GM12891 (cell line): ENCODE results near the gene CDH15.

Experiments
- DNase-seq: peaks from one replicate; pipeline ENCODE4 v3.0.0; 2011; ENCODE audit warnings: low spot score; ENCODE audit not compliant: insufficient read length
- FAIRE-seq: peaks from 2 replicates; lab custom pipeline; 2011; peaks lifted over from hg19 to GRCh38; lab: Jason Lieb, UNC
- PAX5 ChIP-seq: IDR thresholded peaks from 2 replicates; pipeline ENCODE4 v1.6.1; 2011; ENCODE audit warnings: low read length, moderate library complexity, mild to moderate bottlenecking; ENCODE audit not compliant: insufficient read depth, severe bottlenecking
- POLR2A ChIP-seq: IDR thresholded peaks from 2 replicates; pipeline ENCODE4 v1.6.1; 2011; ENCODE audit warnings: low read depth, low read length, control low read depth
- POLR2AphosphoS5 ChIP-seq: IDR thresholded peaks from 2 replicates; pipeline ENCODE4 v1.6.1; 2011; ENCODE audit warnings: low read depth, low read length, control low read depth
- POU2F2 ChIP-seq: IDR thresholded peaks from 2 replicates; pipeline ENCODE4 v1.6.1; 2011; ENCODE audit warnings: low read depth, mild to moderate bottlenecking, control low read depth, low read length, moderate library complexity
- SPI1 ChIP-seq: IDR thresholded peaks from 2 replicates; pipeline ENCODE4 v1.6.1; 2011; ENCODE audit warnings: low read depth, low read length, control low read depth
- TAF1 ChIP-seq: IDR thresholded peaks from 2 replicates; pipeline ENCODE4 v1.6.1; 2011; ENCODE audit warnings: low read depth, low read length, control low read depth

Gene CDH15

DNA sequence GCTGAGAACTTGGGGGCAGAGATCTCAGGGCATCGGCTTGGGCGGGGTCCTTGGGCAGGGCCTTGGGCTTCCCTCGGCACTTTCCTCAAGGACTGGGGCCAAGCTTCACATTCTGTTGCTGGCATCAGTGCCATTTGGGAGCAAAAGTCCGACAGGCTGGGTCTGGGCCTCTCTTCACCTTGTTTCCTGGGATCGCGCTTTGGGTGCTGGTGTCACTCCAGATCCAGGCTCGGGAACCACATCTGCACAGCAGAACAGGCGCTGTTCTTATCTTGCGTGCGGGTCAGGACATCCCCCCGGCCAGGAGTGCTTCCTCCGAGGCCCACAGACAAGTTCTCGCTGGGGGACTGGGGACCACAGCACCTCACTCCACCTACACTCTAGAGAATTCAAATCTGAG is 31.1 kb upstream of the CDH15 start:
- DNase-seq, result no peak
- TF ChIP-seq POLR2AphosphoS5, result no peak
- no peak for TF ChIP-seq POLR2A
- FAIRE-seq, result no peak

DNA sequence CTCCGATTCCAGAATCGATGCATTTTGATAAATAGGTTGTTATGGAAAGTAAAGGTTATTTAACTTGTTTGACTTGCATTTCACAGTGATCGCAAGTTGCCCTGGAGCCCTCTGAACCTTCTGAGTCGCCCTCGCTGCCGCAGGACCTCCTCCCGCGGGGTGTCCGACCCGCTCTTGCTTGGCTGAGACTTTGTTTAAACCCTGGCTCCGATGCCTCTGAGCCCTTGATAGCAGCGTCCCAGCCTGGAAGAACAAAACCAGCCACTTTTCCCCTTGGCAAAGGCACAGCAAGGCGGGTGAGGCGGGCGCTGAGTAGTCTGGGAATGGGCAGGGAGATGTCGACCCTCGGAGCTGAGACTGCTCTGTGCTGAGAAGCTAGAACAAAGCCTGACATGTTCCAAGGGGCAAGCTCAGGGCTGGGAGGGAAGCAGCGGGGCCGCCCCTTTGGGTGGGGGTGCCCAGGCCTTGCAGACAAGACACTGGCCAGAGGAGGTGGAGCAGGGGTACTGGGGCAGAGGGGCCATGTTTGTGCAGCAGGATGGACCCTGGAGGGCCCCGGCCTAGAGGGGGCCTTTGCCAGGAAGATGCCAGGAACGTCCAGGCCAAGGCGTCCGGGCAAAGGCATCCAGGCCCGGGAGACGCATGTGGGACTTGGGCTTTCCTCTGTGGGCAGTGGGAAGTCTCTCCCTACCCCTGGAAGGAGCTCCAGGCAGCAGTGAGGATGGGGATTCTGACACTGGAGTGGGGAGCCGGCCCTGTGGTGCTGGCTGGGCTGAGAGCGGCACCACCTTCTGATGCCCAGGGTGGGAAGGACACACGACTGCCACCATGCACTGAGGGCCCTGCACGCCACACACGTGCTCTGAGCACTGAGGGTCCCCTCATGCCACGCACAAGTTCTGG is 30.3 kb upstream of the CDH15 start:
- FAIRE-seq (no peak), DNase-seq (no peak)
- TF ChIP-seq POLR2AphosphoS5 (no peak), POU2F2 (no peak), PAX5 (no peak), SPI1 (no peak), POLR2A (no peak), TAF1 (no peak)

DNA sequence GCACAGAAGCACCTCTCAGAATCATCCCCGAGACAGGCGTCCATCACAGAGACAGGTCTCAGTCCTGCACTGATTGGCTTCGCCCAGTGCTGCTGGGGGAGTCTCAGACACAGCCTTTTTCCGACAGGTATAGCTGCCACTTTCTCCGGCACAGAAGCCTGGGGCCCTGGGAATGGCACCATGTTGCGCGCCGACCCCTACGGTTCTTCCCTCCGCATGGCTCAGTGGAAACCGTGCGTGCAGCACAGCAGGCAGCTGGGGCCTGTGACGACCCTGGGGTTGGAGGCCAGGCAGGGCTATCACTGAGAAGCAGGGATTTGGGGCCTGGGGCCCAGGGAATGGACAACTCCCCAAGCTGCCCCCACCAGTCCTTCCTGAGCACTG is 29.7 kb upstream of the CDH15 start:
- DNase-seq, result no peak
- FAIRE-seq, result no peak
- no peak for TF ChIP-seq POLR2A
- no peak for TF ChIP-seq POLR2AphosphoS5
- TF ChIP-seq TAF1, result no peak
- TF ChIP-seq POU2F2, result no peak
- no peak for TF ChIP-seq SPI1
- TF ChIP-seq PAX5, result no peak

DNA sequence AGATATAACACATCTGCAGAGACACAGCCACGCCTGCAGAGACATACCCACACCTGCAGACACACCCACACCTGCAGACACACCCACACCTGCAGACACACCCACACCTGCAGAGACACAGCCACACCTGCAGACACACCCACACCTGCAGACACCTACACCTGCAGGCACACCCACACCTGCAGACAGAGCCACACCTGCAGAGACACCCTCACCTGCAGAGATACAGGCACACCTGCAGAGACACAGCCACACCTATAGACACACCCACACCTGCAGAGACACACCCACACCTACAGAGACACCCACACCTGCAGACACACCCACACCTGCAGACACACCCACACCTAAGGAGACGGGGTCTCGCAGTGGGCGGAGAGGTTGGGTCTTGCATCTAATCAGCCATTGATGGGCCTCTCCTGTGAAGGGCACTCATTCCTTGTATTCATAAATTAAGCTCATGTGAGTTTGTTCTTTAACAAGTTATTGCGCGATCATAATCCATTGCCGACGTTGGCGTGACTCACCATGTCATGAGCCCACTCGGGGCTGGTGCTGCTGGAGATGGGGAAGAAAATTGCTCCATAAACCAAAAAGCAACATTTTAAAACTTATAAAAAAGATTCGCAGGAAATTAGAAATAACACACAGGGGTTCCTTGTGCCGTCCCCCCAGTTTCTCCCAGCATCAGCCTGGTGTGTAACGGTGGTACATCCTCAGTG is 28.9 kb upstream of the CDH15 start:
- no peak for DNase-seq
- FAIRE-seq, result no peak
- no peak for TF ChIP-seq PAX5
- no peak for TF ChIP-seq POLR2AphosphoS5
- no peak for TF ChIP-seq SPI1
- no peak for TF ChIP-seq TAF1
- TF ChIP-seq POU2F2, result no peak
- TF ChIP-seq POLR2A, result no peak

DNA sequence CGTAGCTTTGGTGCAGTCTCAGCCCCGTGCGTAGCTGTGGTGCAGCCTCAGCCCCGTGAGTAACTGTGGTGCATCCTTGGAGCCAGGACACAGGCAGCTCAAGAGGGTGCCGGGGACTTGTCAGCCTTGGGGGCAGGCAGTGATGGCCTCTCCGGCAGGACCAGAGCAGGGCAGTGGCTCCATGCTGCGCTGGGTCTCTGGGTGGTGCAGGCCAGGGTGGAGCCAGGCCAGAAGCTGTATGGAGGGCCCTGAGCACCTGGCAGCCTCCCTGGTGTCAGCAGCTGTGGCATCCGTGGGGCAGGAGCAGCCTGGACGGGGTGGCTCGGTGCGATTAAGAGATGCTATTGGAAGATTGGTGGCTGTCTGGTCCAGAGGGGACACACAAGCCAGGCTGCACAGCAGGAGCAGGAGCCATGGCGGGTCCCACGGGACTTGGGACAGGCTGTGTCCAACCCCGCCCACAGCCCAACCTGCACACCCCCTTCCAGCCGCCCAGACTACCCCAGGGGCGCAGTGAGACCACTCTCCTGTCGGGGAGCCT is 28.3 kb upstream of the CDH15 start:
- TF ChIP-seq POLR2A (no peak), POLR2AphosphoS5 (no peak), POU2F2 (no peak), TAF1 (no peak), SPI1 (no peak), PAX5 (no peak)
- DNase-seq, result no peak
- no peak for FAIRE-seq

DNA sequence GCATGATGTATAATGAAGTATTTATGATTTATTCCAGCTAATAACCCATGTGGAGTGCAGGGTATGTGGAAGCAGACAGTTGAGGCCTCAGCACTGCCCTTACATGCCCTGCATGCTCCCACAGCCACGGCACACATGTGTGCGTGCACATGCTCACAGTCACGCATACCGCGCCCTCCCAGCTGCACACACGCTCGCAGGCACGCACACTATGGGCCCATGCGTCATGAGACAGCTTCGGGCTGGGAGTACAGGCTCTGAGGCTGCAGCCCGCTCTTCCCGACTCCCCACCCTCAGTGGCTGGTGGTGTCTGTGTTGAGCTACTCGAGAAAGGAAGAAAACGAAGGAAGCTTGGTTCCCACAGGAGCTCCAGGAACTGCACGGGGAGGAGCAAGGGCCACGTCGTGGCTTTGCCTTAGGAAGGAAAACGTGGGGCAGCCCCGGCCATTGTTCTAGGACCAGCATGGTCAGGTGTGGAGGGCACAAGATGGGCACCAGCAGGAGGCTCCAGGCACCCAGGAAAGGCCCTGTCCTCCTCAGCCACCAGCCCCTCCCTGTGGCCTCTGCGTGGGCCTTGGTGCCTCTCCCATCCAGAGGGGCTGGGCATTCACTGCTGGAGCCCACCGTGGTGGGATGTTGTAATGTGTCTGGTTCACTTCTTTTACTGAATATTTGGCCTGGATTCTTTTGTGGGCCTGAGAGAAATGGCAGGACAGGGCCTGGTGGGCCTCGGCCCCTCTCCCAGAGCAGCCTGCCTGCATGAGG is 27.5 kb upstream of the CDH15 start:
- TF ChIP-seq TAF1 (no peak), SPI1 (no peak)
- FAIRE-seq, result no peak
- DNase-seq, result no peak

DNA sequence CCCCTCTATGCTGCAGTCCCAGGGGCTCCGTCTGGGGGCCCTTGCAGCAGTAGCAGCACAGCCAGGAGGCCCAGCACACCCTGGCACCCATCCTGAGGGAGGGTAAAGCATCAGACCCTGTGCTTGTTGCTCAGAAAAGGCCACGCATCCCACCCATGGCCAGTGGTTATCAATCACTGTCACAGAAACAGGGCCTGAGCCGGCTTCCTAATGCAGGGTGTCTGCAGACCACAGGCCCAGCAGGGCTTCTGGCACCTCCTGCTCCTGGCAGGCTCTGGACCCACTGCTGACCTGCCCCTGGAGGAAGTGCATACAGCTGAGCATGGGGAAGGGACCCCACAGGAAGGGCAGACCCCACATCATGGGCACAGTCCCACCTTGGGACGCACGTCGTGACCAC is 26.9 kb upstream of the CDH15 start:
- no peak for DNase-seq
- TF ChIP-seq SPI1, result no peak
- TF ChIP-seq PAX5, result no peak
- no peak for TF ChIP-seq POU2F2
- no peak for TF ChIP-seq POLR2A
- no peak for TF ChIP-seq POLR2AphosphoS5
- TF ChIP-seq TAF1, result no peak
- FAIRE-seq, result no peak

DNA sequence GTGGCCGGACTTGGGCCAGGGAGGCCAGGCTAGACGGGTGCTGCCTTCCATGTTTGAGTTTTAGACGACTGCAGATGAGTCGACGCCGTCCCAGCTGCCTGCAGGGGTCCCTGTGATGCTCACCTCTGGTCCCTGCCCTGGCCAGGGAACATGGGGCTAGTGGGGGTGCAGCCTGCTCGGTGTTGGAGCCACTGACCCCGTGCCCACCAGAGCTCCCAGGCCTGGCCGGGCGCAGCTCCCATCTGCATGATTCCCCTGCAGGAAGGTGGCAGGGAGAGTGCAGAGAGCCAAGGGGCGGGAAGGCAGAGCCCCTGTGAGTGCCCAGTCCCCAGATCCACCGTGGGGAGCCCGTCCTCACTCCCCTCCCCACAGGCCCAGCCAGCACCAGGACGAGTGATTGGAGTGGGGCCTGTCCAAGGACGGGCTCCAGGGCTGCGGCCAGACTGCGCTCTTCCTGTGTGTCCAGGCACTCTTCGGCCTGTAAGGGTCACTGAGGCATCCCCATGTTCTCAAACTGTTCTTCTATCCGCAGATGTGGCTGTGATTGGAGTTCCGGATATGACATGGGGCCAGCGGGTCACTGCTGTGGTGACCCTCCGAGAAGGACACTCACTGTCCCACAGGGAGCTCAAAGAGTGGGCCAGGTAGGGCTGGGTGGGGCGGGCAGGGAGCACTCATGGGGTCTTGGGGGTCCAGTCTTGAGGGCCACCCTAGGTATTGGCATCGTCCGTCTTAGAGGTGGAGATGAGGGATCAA is 26.0 kb upstream of the CDH15 start:
- FAIRE-seq, result no peak
- no peak for TF ChIP-seq POLR2A
- TF ChIP-seq PAX5, result no peak
- no peak for TF ChIP-seq POLR2AphosphoS5
- TF ChIP-seq SPI1, result no peak
- no peak for DNase-seq
